T-helper 1 cell treated with Interleukin-12 subunit alpha and Interleukin-12 subunit beta and Interleukin-4 antibody, amounts not matched to agents 30 ng/mL and 1 ng/mL, for 36 hours (primary cell): ENCODE data around the gene PLEKHA4. TPM values are rescaled to one million over a fixed set of nuclear protein-coding genes. Genes with fewer than 3 reads are reported as not detected.
"Not testable (repeated sequence)": the region's sequence is repeated elsewhere in the genome, so short reads cannot be mapped to it uniquely, and the experiment has no call there.

Source experiments
- intact Hi-C: fragments of 100-400 bp; cut with micrococcal nuclease; formaldehyde crosslinking; loops from one replicate; pipeline ENCODE4 v1.15.1; 2024
- total RNA-seq: library from RNA; stranded (reverse); gene quantifications from 2 replicates; pipeline ENCODE4 v1.2.3, GENCODE V29; 2022

The PLEKHA4 gene
- total RNA-seq, 1 donor from 2014 or later: 3.2 TPM

DNA sequence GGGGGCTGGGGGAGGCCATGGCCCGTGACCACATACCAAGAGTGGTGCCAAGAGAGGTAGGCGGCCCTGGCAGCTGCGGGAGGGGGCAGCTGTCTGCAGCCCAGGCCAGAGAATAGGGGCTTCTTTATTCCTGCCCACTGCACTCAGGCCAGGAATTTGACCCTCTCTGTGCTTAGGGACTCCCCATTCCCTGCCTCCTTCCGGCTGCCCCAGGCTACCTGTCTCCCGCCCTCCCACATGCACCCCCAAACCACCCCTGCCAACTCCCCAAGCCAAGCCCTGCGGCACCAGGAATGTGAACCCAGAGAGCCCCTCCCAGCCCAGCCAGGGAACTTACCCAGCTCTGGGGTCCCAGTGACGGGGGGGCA, 687 bp downstream of the PLEKHA4 start:
- intact Hi-C loops: no loop called here

DNA sequence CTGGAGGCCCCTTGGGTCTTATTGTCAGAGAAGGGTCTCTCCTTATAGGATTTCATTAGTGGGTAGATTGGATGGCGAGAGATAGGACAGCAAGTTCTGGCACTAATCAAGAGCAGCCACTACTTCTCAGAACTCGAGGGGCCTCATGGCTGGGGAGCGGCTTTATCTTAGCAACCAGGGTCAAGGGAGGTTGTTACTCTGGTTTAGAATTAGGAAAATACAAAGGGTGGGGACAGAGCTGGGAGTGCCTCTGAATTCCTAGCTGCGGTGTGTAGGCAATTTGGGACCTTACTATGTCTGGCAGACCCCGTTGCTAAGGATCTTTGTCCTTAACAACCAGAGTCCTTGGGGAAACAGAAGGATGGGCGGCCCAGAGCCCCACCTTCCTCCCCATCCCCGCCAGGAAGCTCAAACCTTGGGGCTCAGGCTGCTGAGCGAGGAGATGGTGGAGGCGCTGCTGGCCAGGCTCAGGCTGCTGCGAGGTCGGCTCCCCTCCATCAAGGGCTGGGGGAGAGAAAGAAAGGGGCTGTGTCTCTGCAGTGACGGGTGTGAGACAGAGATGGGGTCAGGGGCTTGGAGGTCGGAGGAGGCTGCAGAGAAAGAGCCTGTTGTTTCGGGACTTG, 1.2 kb downstream of the PLEKHA4 start:
- intact Hi-C loops: no loop called here

DNA sequence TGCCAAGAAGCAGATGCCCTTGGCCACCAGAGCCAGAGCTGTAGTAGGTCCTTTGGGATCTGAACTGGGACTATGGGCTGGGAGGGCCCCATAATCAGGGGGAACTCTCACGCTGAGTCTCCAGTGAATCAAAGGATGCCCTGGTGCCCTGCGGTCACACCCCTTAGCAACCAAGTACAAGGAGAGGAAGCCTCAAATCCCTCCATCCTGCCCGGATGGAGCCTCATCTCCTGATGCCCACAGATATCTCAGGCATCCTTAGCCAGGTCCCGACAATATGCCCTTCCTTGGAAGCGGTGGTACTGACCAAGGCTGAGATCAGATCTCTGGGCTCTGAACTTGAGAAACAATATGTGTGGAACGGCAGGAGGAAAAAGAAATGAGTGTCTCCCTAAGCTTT, 1.7 kb downstream of the PLEKHA4 start:
- intact Hi-C loops: no loop called here

DNA sequence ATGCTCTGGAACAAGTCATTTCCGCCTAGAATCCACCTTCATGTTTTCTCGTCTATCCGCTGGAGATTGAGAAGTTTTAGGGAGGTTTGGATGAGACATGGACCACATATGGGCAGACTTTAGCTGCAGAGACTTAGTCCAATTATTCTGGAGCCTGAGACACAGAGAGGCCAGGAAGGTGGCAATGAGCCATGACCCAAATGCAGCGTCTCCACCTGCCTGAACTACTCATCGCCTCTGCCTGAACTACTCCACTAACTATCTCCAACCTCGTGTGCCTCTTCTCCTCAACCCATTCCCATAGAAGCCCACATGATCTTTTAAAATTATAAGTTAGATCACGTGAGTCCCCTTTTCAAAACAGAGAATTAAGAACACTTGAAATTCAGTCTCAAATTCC, 5.6 kb downstream of the PLEKHA4 start:
- intact Hi-C loops: no loop called here

DNA sequence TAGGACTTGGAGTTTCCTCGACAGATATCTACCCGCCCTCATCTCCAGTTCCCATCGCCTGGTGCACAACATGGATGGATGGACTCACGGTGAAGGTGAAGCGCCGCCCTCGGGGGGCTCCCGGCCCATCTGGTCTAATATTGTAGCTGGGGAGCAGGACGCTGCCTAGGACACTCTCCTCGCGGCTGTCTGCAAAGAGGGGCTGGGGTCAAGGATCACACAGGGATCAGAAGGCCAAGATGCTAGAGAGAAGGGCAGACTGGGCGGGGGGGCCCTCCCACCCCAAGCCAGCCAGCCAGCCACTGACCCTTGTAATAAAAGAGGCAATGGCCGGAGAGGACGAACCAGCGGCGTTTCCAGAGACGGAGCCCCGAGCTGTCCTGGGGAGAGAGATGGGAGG, 7.1 kb downstream of the PLEKHA4 start:
- intact Hi-C loops: no loop called here

DNA sequence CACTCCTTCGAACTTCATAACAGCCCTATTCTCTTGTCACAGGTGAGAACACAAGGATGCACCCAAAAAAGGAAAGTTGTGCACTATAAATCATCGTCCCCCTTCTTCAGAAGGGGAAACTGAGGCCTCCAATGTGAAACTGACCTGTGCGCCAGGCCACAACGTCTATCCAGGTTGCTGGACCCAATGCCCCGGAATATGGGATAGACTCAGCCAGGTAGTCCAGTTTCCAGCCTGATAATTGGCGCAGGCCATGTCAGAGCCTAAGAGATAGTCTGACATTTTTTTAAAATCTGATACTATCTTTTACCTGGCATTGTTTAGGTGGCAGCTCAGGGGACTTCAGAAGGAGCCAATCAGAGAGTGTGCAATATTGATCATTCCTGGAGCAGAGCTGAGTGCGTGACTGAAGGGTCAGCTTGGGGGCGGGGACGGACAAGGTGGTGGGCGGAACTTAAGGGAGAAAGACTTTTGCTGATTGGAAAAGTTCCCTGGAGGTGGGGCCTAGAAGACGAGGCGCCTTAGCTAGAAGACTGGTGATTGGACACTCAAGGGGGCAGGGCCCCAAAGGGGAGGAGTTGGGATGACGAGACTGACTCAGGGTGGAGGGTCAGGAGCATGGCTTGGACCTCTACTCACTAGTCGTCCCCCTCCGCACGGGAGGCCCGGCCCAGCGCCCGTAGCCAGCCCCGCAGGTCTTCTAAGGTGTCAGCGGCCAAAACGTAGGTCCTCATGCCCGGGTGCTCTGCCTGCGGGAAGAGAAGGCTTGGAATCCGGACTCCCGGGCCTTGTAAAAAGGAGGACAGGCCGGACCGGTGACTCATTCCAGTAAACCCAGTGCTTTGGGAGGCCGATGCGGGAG, 8.5 kb downstream of the PLEKHA4 start:
- intact Hi-C loops: loop anchor here (1.0 kb wide), 1 partner anchor 12 kb away; the partner anchor contains the start of gene PPP1R15A

DNA sequence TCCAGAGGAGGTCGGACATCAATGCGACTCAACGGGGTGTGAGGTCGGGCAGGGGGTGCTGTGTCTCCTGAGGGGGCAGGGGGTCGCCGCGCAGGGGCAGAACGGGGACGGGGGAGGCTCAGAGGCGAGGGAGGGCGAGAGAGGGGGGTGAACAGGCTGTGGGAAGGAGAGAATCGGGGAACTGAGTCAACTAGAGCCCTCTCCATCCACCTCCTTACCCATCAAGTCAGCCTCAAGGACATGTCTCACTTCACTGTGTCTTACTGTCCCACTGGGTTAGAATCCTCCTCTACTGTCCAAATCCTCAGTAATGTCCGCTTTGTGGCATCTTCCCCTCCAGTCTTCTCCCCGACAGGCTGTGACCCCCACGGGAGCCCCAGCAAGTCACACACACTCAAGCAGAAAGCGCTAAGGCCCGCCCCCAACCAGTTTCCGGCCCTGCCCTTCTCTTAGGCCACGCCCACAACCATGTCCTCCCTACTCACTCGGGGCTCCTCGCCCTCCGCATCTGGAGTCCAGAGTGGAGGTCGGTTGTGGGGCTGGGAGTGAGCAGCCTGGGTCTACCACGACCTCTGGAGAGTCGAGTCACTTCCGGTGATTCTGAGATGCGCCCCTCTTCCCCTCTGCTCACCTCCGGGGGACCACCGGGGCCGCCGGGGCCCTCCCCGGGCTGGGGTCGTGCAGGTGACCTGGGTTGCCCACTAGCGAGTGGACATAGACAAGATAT, 9.3 kb downstream of the PLEKHA4 start:
- intact Hi-C loops: loop anchor here (1.0 kb wide), 5 partner anchors 13 to 145 kb away; partner anchors contain the start of genes BAX, NUCB1 and PPP1R15A

DNA sequence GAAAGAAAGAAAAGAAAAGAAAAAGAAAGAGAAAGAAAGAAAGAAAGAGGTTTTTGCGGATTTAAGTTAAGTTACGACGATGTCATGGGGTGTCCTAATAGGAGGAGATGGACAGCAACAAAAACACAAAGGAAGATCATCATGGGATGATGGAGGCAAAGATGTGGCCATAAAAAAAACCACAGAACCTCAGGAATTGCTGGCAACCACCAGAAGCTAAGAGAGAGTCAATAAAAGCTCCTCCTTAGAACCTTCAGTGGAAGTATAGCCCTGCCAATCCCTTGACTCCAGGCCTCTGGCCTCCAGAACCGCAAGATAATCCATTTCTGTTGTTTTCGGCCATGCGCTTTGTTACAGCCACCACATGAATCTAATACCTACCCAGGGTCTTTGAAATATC, 11.5 kb downstream of the PLEKHA4 start:
- intact Hi-C loops: no loop called here

DNA sequence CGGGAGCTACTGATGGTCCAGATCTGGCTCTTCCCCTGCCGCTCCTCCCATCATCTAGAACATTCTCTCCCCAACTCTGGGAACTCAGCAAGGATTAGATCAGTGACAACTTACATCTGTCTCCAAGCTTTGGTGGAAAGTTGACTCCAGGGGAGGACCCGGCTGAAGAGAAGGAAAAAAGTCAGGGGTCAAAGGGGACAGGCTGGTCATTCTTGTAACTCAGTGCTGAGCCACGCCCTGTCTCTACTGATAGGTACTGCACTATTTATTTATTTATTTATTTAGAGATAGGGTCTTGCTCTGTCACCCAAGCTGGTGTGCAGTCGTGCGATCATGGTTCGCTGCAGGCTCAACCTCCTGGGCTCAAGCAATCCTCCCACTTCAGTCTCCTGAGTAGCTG, 14.3 kb downstream of the PLEKHA4 start:
- intact Hi-C loops: no loop called here

DNA sequence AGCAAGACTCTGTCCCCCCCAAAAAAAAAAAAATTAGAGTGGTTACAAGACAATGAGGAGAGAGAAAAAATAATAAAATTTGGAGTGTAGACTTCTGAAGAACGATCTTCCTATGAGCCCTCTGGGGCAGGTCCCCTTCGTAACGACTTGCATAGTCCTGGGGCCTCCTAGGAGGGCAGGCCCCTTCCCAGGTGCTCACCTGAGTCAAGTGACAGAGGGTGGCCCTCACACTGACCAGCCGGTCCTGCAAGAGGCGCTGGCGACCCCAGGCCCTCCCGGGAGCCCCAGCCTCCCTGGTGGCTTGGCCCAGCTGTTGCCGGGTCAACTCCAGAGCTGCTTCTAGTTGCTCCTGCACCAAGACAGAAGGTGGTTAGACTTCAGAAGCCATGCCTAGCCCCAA, 14.9 kb downstream of the PLEKHA4 start:
- intact Hi-C loops: no loop called here

DNA sequence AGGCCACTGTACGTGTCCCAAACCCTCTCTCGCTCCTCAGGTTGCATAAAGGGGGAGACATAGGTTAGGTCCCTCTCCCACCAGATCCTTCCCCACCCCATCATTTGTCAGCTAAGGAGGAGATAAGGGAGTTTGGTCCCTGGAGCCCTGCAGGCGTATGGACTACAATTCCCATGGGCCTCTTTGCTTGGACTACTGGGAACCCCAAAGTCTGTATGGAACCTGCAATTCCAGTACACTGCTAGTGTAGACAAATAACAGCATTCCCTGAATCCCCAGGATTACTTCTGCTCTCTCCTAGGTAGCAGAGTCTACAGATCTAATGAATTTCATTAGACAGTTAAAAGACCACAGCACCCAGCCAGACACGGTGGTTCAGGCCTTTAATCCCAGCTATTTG, 16.1 kb downstream of the PLEKHA4 start:
- intact Hi-C loops: no loop called here

DNA sequence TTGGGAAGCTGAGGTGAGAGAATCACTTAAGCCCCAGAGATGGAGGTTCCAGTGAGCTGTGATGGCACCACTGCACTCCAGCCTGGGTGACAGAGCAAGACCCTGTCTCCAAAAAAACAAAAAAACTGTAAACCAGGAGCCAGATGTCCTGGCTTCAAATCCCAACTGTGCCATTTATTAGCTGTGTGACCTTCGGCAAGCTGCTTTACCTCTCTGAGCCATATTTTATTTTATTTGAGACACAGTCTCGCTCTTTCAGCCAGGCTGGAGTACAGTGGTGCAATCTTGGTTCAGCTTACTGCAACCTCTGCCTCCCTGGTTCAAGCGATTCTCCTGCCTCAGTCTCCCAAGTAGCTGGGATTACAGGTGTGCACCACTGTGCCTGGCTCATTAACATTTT, 21.8 kb downstream of the PLEKHA4 start:
- intact Hi-C loops: not testable (repeated sequence)

DNA sequence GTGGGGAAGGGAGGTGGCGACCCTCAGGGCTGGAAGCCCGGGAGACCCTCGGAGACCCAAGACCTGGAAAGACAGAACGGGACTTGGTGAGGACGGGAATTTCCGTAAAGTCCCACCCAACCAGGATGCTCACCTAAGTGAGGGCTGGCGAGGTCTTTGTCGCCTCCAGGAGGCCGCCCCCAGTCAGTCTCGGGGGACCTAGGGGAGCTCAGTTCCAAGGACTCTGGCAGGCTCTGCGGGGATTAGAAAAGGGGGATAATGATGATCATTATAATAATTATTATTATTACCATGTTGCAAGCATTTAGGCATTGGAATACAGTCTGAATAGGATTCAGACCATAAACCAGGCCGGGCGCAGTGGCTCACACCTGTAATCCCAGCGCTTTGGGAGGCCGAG, 23.0 kb downstream of the PLEKHA4 start:
- intact Hi-C loops: no loop called here

DNA sequence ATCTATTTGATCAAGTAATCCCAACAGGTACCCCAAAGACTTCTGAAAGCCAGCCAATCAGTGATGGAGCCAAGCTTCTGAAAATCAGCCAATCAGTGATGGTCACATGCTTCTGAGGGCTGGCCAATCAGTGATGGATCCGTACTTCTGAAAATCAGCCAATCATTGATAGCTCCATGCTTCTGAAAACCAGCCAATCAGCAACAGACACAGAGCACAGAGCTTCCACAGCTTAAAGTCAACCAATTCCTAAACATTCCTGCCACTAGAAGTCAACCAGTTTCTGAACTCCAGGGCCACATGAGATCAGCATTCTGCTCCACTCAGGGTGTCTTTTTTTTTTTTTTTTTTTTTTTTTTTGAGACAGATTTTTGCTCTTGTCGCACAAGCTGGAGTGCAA, 23.9 kb downstream of the PLEKHA4 start:
- intact Hi-C loops: no loop called here

DNA sequence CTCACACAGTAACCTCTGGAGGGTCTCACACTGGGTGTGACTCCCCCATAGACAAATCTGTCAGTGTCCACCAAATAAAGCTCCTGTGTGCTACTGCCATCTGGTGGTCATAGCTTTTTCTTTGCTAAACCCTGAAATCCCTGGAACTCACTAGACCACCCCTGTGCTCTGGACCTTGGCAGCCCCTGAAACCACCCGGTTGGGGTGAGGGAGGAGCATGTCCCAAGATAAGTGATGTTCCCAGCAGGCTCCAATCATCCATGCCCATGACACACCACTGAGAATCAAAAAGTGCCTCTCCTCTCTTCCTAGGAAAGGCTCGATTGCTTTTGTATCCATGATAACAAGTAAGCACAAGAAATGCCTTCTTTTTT, 25.6 kb downstream of the PLEKHA4 start:
- intact Hi-C loops: loop anchor here (1.0 kb wide), 4 partner anchors 47 to 196 kb away; partner anchors contain the start of gene CA11

DNA sequence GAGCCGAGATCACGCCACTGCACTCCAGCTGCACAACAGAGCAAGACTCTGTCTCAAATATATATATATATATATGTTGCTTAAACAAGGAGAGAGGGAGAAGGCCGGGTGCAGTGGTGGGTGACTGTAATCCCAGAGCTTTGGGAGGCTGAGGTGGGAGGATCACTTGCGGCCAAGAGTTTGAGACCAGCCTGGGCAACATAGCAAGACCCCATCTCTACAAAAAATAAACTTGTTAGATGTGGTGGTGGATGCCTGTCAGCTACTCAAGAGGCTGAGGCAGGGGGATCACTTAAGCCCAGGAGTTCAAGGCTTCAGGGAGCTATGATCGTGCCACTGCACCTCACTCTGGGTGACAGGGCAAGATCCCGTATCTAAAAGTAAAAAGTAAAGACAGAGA, 26.8 kb downstream of the PLEKHA4 start:
- intact Hi-C loops: no loop called here

DNA sequence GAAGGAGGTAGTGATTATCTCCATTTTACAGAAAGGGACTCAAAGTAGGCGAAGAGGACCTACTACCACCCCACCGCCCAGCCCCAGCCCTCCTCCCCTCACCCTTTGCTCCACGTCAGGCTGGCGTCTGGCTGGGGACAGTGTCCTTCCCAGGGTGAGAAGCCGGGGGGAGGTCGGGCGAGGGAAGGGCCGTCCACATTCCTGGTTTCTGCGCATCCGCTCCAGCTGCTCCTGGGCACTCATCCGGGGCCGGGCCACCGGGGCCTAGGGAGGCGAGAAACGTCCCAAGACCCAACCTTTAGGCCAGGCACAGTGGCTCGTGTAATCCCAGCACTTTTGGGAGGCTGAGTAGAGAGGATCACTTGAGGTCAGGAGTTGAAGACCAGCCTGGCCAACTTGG, 27.4 kb downstream of the PLEKHA4 start:
- intact Hi-C loops: no loop called here

DNA sequence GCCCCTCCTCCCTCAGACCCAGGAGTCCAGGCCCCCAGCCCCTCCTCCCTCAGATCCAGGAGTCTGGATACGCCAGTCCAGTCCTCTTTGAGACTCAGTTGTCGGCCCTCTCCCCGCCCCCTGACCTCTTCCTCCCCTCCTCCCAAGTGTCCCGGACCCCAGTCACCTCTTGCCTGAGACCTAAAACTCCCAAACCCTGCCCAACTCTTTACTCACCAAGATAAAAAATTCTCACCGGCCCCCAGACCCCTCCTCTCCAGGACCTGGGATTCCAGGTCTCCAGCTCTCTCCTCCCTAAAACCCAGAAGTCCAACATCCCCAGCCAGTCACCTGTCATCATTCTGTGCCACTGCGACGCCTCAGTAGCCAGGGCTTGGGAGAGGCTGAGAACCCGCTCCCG, 30.7 kb downstream of the PLEKHA4 start:
- intact Hi-C loops: loop anchor here (1.0 to 10.0 kb wide), 3 partner anchors 35 to 323 kb away; partner anchors contain the start of genes LMTK3, NUCB1 and PPP1R15A

DNA sequence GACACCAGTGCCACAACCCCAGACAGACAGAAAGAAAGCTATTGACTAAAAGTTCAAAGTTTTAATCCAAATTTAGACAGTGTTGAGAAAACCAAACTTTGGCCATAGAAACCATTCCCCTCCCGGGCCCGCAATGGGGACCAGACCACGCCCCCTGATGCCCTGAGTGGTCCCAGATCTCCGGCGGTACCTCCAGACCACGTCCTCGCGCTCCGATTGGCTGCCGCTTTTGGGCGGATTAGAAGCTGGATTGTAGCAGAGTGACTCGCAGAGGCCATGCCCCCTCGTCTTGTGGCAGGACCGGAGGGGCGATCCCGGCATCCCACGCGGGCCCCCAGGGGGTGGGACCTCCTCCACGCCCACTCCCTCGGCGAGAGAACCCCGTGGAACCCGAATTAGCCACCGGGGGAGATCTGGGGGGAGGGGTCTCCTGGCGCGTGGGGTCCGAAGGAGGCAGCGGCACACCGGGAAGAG, 31.3 kb downstream of the PLEKHA4 start:
- intact Hi-C loops: loop anchor here (1.0 to 10.0 kb wide), 3 partner anchors 35 to 322 kb away; partner anchors contain the start of genes LMTK3, NUCB1 and PPP1R15A

DNA sequence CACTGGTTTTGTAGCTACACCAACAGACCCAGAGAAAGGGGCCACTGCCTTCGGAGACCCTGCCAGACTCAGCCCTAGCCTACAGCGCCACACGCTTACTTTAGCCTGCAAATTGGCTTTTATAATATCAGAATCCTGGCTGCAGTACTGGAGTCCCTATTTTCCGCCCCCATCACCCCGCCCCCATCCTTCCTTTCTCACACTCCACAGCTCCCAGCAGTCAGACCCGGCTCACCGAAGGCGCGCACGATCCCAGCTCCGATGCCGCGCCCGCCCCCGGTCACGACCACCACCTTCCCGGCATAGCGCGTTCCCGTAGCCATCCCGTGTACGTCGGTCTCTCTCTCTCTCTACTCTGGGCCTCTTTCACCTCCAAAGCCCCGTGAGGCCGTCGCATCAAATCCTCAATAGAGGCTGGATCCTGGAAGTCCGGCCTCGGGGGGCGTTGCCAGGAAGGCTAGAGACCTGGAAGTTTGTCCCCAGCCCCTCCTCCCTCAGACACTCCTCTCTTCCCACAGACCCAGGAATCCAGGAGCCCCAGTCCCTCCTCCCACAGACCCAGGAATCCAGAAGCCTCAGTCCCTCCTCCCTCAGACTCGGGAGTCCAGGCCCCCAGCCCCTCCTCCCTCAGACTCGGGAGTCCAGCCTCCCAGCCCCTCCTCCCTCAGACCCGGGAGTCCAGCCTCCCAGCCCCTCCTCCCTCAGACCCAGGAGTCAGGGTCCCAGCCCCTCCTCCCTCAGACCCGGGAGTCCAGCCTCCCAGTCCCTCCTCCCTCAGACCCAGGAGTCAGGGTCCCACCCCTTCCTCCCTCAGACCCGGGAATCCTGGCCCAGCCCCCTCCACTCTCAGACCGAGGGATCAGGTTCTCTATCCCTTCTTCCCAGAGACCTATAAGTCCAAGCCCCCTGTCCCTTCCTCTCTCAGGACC, 32.1 kb downstream of the PLEKHA4 start, which contains the start of gene HSD17B14:
HSD17B14 (minus strand) TSS at position 403 of the 929 bp plus-strand sequence; CDS start at position 323, 80 bp downstream.
- intact Hi-C loops: loop anchor here (1.0 to 10.0 kb wide), 3 partner anchors 36 to 322 kb away; partner anchors contain the start of genes LMTK3, NUCB1 and PPP1R15A
